ENCODE data around the gene PKD2. TPM values are rescaled to one million over a fixed set of nuclear protein-coding genes. Genes with fewer than 3 reads are reported as not detected.

The PKD2 gene
- total RNA-seq, 1 experiment from 2014 or later, result 21.4 TPM

DNA sequence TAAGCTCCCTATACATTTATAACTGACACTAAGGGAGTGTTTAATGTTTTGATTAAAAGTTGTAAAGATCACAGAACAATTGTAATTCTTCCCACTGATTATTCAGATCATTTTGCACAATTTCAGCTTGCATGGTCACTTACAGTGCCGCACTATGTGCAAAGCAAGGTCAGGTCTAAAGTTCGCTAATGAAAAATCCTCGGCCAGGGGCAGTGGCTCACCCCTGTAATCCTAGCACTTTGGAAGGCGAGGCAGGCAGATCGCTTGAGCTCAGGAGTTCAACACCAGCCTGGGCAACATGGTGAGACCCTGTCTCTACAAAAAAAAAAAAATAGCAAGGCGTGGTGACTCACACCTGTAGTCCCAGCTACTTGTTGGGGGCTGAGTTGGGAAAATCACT, 57.0 kb downstream of the PKD2 start (continued):
- TF ChIP-seq ZSCAN18 (CRISPR knock-in tag; IDR thresholded peaks at IDR 0.05), result no peak
- no peak for TF ChIP-seq ATF1 (CRISPR knock-in tag; IDR thresholded peaks at IDR 0.05)
- no peak for TF ChIP-seq ZNF416 (CRISPR knock-in tag; IDR thresholded peaks at IDR 0.05)
- TF ChIP-seq E2F4 (CRISPR knock-in tag; IDR thresholded peaks at IDR 0.05; ENCODE audit: borderline replicate concordance, low read depth), result no peak
- TF ChIP-seq USF1 (CRISPR knock-in tag; IDR thresholded peaks at IDR 0.05), result no peak
- no peak for TF ChIP-seq TEAD4 (CRISPR knock-in tag; IDR thresholded peaks at IDR 0.05)
- no peak for TF ChIP-seq ZNF263 (CRISPR knock-in tag; IDR thresholded peaks at IDR 0.05; ENCODE audit: low read depth)
- no peak for TF ChIP-seq ZNF317 (CRISPR knock-in tag; IDR thresholded peaks at IDR 0.05; ENCODE audit: borderline replicate concordance, low read depth)
- no peak for TF ChIP-seq SOX15 (CRISPR knock-in tag; IDR thresholded peaks at IDR 0.05)
- TF ChIP-seq, protein P1, sequence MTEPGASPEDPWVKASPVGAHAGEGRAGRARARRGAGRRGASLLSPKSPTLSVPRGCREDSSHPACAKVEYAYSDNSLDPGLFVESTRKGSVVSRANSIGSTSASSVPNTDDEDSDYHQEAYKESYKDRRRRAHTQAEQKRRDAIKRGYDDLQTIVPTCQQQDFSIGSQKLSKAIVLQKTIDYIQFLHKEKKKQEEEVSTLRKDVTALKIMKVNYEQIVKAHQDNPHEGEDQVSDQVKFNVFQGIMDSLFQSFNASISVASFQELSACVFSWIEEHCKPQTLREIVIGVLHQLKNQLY (CRISPR knock-in tag; IDR thresholded peaks at IDR 0.05), result no peak
- TF ChIP-seq GABPB1 (CRISPR knock-in tag; IDR thresholded peaks at IDR 0.05), result no peak
- TF ChIP-seq, protein P2, sequence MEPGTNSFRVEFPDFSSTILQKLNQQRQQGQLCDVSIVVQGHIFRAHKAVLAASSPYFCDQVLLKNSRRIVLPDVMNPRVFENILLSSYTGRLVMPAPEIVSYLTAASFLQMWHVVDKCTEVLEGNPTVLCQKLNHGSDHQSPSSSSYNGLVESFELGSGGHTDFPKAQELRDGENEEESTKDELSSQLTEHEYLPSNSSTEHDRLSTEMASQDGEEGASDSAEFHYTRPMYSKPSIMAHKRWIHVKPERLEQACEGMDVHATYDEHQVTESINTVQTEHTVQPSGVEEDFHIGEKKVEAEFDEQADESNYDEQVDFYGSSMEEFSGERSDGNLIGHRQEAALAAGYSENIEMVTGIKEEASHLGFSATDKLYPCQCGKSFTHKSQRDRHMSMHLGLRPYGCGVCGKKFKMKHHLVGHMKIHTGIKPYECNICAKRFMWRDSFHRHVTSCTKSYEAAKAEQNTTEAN (CRISPR knock-in tag; IDR thresholded peaks at IDR 0.05), result no peak
- no peak for TF ChIP-seq ZNF138 (CRISPR knock-in tag; conservative IDR thresholded peaks at IDR 0.05)
- TF ChIP-seq NR3C1 (CRISPR knock-in tag; conservative IDR thresholded peaks at IDR 0.05; ENCODE audit: low read depth), result no peak
- no peak for TF ChIP-seq TCF7 (CRISPR knock-in tag; IDR thresholded peaks at IDR 0.05; ENCODE audit: low read depth)

DNA sequence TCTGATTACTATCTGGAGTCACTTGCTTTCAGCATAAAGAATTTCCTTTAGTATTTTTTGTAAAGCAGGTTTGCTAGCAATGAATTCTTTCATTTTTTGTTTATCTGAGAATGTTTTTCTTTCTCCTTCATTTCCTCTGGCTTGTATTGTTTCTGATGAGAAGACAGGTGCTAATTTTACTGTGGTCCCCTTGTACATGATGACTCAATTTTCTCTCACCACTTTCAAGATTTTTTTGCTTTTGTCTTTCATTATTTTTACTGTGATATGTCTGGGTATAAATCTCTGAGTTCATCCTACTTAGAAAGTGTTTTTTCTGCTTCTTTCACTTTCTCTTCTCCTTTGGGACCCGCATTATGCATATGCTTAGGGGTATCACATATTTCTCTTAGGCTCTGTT, 62.6 kb downstream of the PKD2 start:
- H3K27ac Mint-ChIP-seq, result no peak overlapping the region
- TF ChIP-seq NR1H2 (CRISPR knock-in tag; IDR thresholded peaks at IDR 0.05) (no peak), IRF1 (CRISPR knock-in tag; IDR thresholded peaks at IDR 0.05) (no peak), IRF2 (CRISPR knock-in tag; IDR thresholded peaks at IDR 0.05; ENCODE audit: borderline replicate concordance, low read depth) (no peak), MXD4 (CRISPR knock-in tag; IDR thresholded peaks at IDR 0.05; ENCODE audit: borderline replicate concordance) (no peak), FOXK1 (CRISPR knock-in tag; IDR thresholded peaks at IDR 0.05) (no peak), ARID4B (CRISPR knock-in tag; IDR thresholded peaks at IDR 0.05; ENCODE audit: borderline replicate concordance) (no peak)
- TF ChIP-seq, protein P3, sequence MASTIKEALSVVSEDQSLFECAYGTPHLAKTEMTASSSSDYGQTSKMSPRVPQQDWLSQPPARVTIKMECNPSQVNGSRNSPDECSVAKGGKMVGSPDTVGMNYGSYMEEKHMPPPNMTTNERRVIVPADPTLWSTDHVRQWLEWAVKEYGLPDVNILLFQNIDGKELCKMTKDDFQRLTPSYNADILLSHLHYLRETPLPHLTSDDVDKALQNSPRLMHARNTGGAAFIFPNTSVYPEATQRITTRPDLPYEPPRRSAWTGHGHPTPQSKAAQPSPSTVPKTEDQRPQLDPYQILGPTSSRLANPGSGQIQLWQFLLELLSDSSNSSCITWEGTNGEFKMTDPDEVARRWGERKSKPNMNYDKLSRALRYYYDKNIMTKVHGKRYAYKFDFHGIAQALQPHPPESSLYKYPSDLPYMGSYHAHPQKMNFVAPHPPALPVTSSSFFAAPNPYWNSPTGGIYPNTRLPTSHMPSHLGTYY (CRISPR knock-in tag; IDR thresholded peaks at IDR 0.05), result no peak
- peaks cover 5% of the 10 kb centered on the region for H3K9me3 Mint-ChIP-seq
- CTCF ChIA-PET, result interaction anchor here (1.2 kb wide), 1 partner anchor 445 kb away, joined by 4 read pairs; no protein-coding TSS in a partner anchor
- ATAC-seq (no peak), DNase-seq (ENCODE audit: low spot score) (no peak)
- peaks cover 80% of the 10 kb centered on the region for H3K36me3 Mint-ChIP-seq
- no peak overlapping the region for H3K4me3 Mint-ChIP-seq
- H3K27me3 Mint-ChIP-seq (ENCODE audit: low read depth), result no peaks in the 10 kb centered on the region
- no peaks in the 10 kb centered on the region for H3K4me1 Mint-ChIP-seq
- POLR2A ChIA-PET, result no interaction called here
